NB4 (cell line): ENCODE data around the gene CTRB1.

Experiments used
- MYC ChIP-seq: IDR thresholded peaks from 2 replicates; pipeline ENCODE4 v1.6.1; 2011; ENCODE audit warnings: low read depth, low read length
- POLR2A ChIP-seq: IDR thresholded peaks from 2 replicates; pipeline ENCODE4 v1.6.1; 2011; ENCODE audit warnings: mild to moderate bottlenecking; ENCODE audit not compliant: insufficient read length; ENCODE audit errors: extremely low read depth
- TF ChIP-seq, protein P1 (sequence below): IDR thresholded peaks from one replicate; pipeline ENCODE4 v1.5.1; 2012; ENCODE audit warnings: low read depth, low read length
- TF ChIP-seq, protein P2 (sequence below): IDR thresholded peaks from 2 replicates; pipeline ENCODE4 v1.6.1; 2011; ENCODE audit warnings: low read depth, low read length

DNA sequence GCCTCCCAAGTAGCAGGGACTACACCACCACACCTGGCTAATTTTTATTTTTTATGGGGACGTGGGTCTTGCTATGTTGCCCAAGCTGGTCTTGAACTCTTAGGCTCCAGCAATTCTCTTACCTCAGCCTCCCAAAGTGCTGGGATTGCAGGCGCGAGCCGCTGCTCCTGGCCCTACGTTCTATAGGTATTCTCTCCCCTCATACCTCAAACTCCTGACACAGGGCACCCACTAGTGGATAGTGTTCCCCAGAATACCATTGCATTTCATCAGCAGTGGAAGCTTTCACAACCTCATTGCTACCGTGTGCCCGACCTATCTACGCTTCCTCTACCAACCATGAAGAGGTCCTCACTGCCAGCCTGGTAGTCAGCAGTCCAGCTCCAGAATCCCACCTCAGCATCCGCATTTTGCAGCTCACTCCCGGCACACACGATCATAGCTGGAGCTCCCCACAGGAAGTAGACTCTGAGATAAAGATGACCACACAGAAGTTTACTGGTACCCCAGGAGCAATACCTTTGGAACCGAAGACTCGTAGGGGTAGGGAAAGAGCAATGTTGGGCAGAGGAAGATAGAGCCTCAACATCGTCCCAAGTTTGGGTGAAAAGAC, 21.2 kb upstream of the CTRB1 start:
- TF ChIP-seq POLR2A = no peak
- TF ChIP-seq, protein P1, sequence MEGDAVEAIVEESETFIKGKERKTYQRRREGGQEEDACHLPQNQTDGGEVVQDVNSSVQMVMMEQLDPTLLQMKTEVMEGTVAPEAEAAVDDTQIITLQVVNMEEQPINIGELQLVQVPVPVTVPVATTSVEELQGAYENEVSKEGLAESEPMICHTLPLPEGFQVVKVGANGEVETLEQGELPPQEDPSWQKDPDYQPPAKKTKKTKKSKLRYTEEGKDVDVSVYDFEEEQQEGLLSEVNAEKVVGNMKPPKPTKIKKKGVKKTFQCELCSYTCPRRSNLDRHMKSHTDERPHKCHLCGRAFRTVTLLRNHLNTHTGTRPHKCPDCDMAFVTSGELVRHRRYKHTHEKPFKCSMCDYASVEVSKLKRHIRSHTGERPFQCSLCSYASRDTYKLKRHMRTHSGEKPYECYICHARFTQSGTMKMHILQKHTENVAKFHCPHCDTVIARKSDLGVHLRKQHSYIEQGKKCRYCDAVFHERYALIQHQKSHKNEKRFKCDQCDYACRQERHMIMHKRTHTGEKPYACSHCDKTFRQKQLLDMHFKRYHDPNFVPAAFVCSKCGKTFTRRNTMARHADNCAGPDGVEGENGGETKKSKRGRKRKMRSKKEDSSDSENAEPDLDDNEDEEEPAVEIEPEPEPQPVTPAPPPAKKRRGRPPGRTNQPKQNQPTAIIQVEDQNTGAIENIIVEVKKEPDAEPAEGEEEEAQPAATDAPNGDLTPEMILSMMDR = no peak
- TF ChIP-seq, protein P2, sequence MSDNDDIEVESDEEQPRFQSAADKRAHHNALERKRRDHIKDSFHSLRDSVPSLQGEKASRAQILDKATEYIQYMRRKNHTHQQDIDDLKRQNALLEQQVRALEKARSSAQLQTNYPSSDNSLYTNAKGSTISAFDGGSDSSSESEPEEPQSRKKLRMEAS = no peak
- TF ChIP-seq MYC = no peak
